ENCODE measurements around the gene MCM5.
"Not testable (repeated sequence)": the region's sequence is repeated elsewhere in the genome, so short reads cannot be mapped to it uniquely, and the experiment has no call there.

The MCM5 gene

GRCh38 chr22:35458547-35459422, 58.8 kb downstream of the MCM5 start:
- ChIA-PET CTCF (interaction anchor here (1.2 kb wide), 1 partner anchor 29 kb away, joined by 3 read pairs; no protein-coding TSS in a partner anchor), POLR2A (no interaction called here)
- no peak for DNase-seq (ENCODE audit: low read depth, low spot score)
- no peak overlapping the region for H3K4me3 ChIP-seq (ENCODE audit: low read depth, low read length)
- no peak for TF ChIP-seq CTCF (IDR thresholded peaks at IDR 0.05; ENCODE audit: insufficient read depth, low read length, missing control alignments)

GRCh38 chr22:35459423-35459894, 59.5 kb downstream of the MCM5 start:
- DNase-seq (ENCODE audit: low read depth, low spot score), result no peak
- TF ChIP-seq CTCF (IDR thresholded peaks at IDR 0.05; ENCODE audit: insufficient read depth, low read length, missing control alignments), result no peak

GRCh38 chr22:35459976-35460375, 60.0 kb downstream of the MCM5 start:
- H3K4me3 ChIP-seq (ENCODE audit: low read depth, low read length); DNase-seq (ENCODE audit: low read depth, low spot score); CTCF ChIA-PET; POLR2A ChIA-PET: not testable (repeated sequence)

More at GRCh38 chr22:35459423-35459894, 59.5 kb downstream of the MCM5 start:
- CTCF ChIA-PET, result no interaction called here
- POLR2A ChIA-PET, result no interaction called here
- no peak overlapping the region for H3K4me3 ChIP-seq (ENCODE audit: low read depth, low read length)

GRCh38 chr22:35460688-35461087, 60.7 kb downstream of the MCM5 start:
- POLR2A ChIA-PET, result interaction anchor here (0.5 kb wide), 1 partner anchor 31 kb away, joined by 3 read pairs; no protein-coding TSS in a partner anchor
- TF ChIP-seq CTCF (IDR thresholded peaks at IDR 0.05; ENCODE audit: insufficient read depth, low read length, missing control alignments), result no peak
- H3K4me3 ChIP-seq (ENCODE audit: low read depth, low read length), result no peak overlapping the region
- CTCF ChIA-PET, result no interaction called here
- DNase-seq (ENCODE audit: low read depth, low spot score), result no peak

- CTCF ChIA-PET, result no interaction called here
- DNase-seq (ENCODE audit: low read depth, low spot score), result no peak
- POLR2A ChIA-PET, result no interaction called here
- no peak overlapping the region for H3K4me3 ChIP-seq (ENCODE audit: low read depth, low read length)
- no peak for TF ChIP-seq CTCF (IDR thresholded peaks at IDR 0.05; ENCODE audit: insufficient read depth, low read length, missing control alignments)
These were observed 62.7 kb downstream of the MCM5 start for GRCh38 chr22:35462498-35463230.

GRCh38 chr22:35463231-35463933, 63.4 kb downstream of the MCM5 start:
- CTCF ChIA-PET, result interaction anchor here (0.6 kb wide), 1 partner anchor 17 kb away, joined by 3 read pairs; no protein-coding TSS in a partner anchor
- no peak overlapping the region for H3K4me3 ChIP-seq (ENCODE audit: low read depth, low read length)
- TF ChIP-seq CTCF (IDR thresholded peaks at IDR 0.05; ENCODE audit: insufficient read depth, low read length, missing control alignments), result no peak
- DNase-seq (ENCODE audit: low read depth, low spot score), result no peak
- POLR2A ChIA-PET, result no interaction called here

All from AG04449 (cell line).